HG03039 (cell line): ENCODE data around the gene PITX3.

Source experiments
- ATAC-seq: cut with Tn5 transposase; IDR thresholded peaks from one replicate; pipeline ENCODE4 v1.9.1; 2021; ENCODE audit warnings: mild to moderate bottlenecking, moderate library complexity; ENCODE audit not compliant: unreplicated experiment

PITX3 gene

GRCh38 chr10:102241444-102242117 is at the start of gene PITX3:
Gene PITX3 (minus strand): TSS chr10:102241512. CDS start chr10:102232080, 9,432 bp downstream.
- no peak for ATAC-seq

- no peak for ATAC-seq
Observed at GRCh38 chr10:102289840-102290239, 48.5 kb upstream of the PITX3 start.

GRCh38 chr10:102289356-102289755 is 48.0 kb upstream of the PITX3 start:
- ATAC-seq: no peak

- no peak for ATAC-seq
Observed at GRCh38 chr10:102287991-102288390, 46.7 kb upstream of the PITX3 start.

- ATAC-seq: no peak
Observed at GRCh38 chr10:102287538-102287937, 46.2 kb upstream of the PITX3 start.

GRCh38 chr10:102286216-102286615 is 44.9 kb upstream of the PITX3 start:
- no peak for ATAC-seq

GRCh38 chr10:102285133-102285532 is 43.8 kb upstream of the PITX3 start:
- ATAC-seq: no peak

GRCh38 chr10:102284531-102284930 is 43.2 kb upstream of the PITX3 start:
- ATAC-seq: no peak

GRCh38 chr10:102283890-102284289 is 42.6 kb upstream of the PITX3 start:
- ATAC-seq: no peak

GRCh38 chr10:102283488-102283887 is 42.2 kb upstream of the PITX3 start:
- no peak for ATAC-seq

GRCh38 chr10:102281102-102281487 is 39.8 kb upstream of the PITX3 start:
- ATAC-seq: no peak

- no peak for ATAC-seq
Observed at GRCh38 chr10:102280397-102281101, 39.2 kb upstream of the PITX3 start.

- ATAC-seq: no peak
Observed at GRCh38 chr10:102279104-102279503, 37.8 kb upstream of the PITX3 start.

- no peak for ATAC-seq
Observed at GRCh38 chr10:102275343-102275742, 34.0 kb upstream of the PITX3 start.

GRCh38 chr10:102274062-102274461 is 32.8 kb upstream of the PITX3 start:
- ATAC-seq: no peak

GRCh38 chr10:102269017-102269416 is 27.7 kb upstream of the PITX3 start:
- no peak for ATAC-seq

- no peak for ATAC-seq
Observed at GRCh38 chr10:102268375-102268888, 27.1 kb upstream of the PITX3 start.

GRCh38 chr10:102267748-102268147 is 26.4 kb upstream of the PITX3 start:
- ATAC-seq: no peak

- ATAC-seq: no peak
Observed at GRCh38 chr10:102266670-102267069, 25.4 kb upstream of the PITX3 start.

- no peak for ATAC-seq
Observed at GRCh38 chr10:102264371-102264770, 23.1 kb upstream of the PITX3 start.

- no peak for ATAC-seq
Observed at GRCh38 chr10:102262744-102263370, 21.5 kb upstream of the PITX3 start.

GRCh38 chr10:102261842-102262241 is 20.5 kb upstream of the PITX3 start:
- ATAC-seq: no peak
